GM19351 (cell line): ENCODE results near the gene NOS2.
"Not testable (repeated sequence)": the region's sequence is repeated elsewhere in the genome, so short reads cannot be mapped to it uniquely, and the experiment has no call there.

Source experiments
- ATAC-seq: cut with Tn5 transposase; IDR thresholded peaks from one replicate; pipeline ENCODE4 v1.9.1; 2021; ENCODE audit warnings: mild to moderate bottlenecking, moderate library complexity; ENCODE audit not compliant: unreplicated experiment

NOS2 gene

DNA sequence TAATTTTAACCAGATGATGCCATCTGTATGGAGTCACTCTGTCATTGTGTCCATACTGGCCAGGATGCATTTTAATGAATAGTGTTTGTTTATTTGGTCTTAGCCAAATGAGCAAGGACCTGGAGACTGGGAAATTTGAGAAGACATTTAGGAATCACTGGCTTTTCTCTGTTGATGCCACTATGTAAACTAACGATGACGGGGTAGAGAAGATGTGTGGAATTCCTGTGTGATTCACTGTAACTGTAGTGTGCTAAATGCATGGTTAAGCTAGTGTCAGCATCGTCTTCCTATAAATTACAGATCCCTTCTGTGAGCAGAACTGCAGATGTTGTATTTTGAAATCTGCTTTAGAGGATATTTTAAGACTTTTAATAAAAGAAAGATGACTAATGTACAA lies 66.6 kb downstream of the NOS2 start:
- no peak for ATAC-seq

DNA sequence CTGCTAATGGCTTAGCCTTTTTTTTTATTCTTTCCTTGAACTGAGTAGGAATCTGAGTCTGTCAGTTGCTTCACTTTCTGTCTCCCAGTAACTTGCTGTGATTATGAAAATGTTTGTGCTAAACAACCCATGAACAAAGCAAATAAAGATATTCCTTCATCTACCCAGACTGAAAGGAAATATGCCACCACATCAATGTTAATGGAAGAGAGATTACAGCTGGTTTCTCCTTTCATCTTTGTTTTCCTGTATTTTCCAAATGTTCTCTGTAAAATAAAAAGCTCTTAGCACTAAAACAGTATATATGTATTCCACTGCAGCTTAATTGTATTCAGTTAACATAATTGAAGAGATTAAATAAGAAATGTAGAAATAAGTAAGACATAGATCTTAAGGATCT lies 67.6 kb downstream of the NOS2 start:
- not testable (repeated sequence) for ATAC-seq

DNA sequence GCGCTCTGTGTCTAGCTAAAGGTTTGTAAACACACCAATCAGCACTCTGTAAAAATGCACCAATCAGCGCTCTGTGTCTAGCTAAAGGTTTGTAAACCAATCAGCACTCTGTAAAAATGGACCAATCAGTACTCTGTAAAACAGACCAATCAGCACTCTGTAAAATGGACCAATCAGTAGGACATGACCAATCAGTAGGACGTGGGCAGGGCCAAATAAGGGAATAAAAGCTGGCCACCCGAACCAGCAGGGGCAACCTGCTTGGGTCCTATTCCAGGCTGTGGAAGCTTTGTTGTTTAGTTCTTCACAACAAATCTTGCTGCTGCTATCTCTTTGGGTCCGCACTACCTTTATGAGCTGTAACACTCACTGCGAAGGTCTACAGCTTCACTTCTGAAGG lies 74.3 kb downstream of the NOS2 start:
- ATAC-seq, result not testable (repeated sequence)

DNA sequence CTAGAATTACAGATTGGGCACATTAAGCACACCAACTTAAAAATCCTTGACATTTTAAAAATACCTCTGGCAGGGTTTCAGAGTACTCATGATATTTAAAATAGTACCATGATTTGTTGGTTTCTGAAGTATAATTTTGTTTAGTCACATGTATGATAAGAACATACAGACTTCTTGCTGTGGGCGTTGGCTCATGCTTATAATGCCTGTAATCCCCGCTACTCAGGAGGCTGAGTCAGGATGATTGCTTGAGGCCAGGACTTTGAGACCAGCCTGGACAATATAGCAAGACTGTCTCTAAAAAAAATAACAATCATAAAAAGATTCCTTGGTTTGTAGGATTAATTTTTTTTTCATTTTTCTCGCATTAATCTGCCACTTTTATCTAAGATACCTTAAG lies 78.5 kb downstream of the NOS2 start:
- ATAC-seq, result no peak
